Body of pancreas (tissue), 4 donors: ENCODE data around the gene NCAN. TPM values are rescaled to one million over a fixed set of nuclear protein-coding genes. Genes with fewer than 3 reads are reported as not detected.

ENCODE experiments used
- ATAC-seq: fragments of 150-250 bp; one replicate; pipeline ENCODE4 v1.9.1; 2016
- DNase-seq, 4 donors: peaks; one replicate each; pipeline ENCODE4 v3.0.0-alpha.2; 2019
- H3K27ac ChIP-seq, 4 donors: fragments of 200-600 bp; sonication (generic); 1 replicate in 3 of 4; 2 replicates in 1 of 4; pipeline versions ENCODE4 v1.5.1 to v1.6.1; 2016 to 2019; ENCODE audit warnings: mild to moderate bottlenecking in 1 of 4, mixed read lengths in 1 of 4, moderate library complexity in 1 of 4
- H3K27me3 ChIP-seq, 2 donors: fragments of 200-600 bp; sonication (generic); one replicate each; pipeline ENCODE4 v1.6.0; 2016; ENCODE audit warnings: mild to moderate bottlenecking in 1 of 2
- H3K36me3 ChIP-seq, 2 donors: fragments of 200-600 bp; sonication (generic); replicated peaks in 1 of 2; 2 replicates each; pipeline ENCODE4 v1.5.1; 2016; ENCODE audit warnings: low read depth in 2 of 2; ENCODE audit not compliant: insufficient read depth in 1 of 2
- H3K4me1 ChIP-seq: fragments of 200-600 bp; sonication (generic); one replicate; pipeline ENCODE4 v1.6.0; 2016
- H3K4me3 ChIP-seq, 2 donors: fragments of 200-600 bp; sonication (generic); 1 replicate in 1 of 2; 2 replicates in 1 of 2; pipeline ENCODE4 v1.5.1; 2016 to 2019
- H3K9me3 ChIP-seq, 3 donors: fragments of 200-600 bp; sonication (generic); 1 replicate in 2 of 3; 2 replicates in 1 of 3; pipeline ENCODE4 v1.5.1; 2016
- CTCF ChIP-seq, 7 experiments: fragments of 450-650 bp in 4 of 7; fragments of 200-600 bp in 3 of 7; sonication (generic) in 3 of 7; IDR thresholded peaks; one replicate each; pipeline ENCODE4 v1.5.1; 2016 to 2019; ENCODE audit warnings: antibody characterized with exemption in 7 of 7
- POLR2A ChIP-seq, 3 donors: fragments of 450-650 bp; IDR thresholded peaks; one replicate each; pipeline ENCODE4 v1.6.1; 2016; ENCODE audit warnings: antibody characterized with exemption in 3 of 3, mild to moderate bottlenecking in 2 of 3
- WGBS, 2 donors: methylation state at CpG; one replicate each; pipeline ENCODE4 v1.1.5; 2017; 5-methylcytosine and 5-hydroxymethylcytosine counted together
- intact Hi-C: fragments of 100-400 bp; cut with DNase I; formaldehyde crosslinking; loops from one replicate; pipeline ENCODE4 v1.15.1; 2023
- small RNA-seq: library from RNA; depleted of rRNA; stranded (forward); fragments of <200 nt; gene quantifications from one replicate; pipeline ENCODE3, GENCODE V24; 2016
- total RNA-seq, 2 donors: library from RNA; depleted of rRNA; stranded (reverse); fragments of >200 nt; gene quantifications; one replicate each; pipeline ENCODE4 v1.1.0, GENCODE V29; 2016

Gene NCAN
- total RNA-seq, 2 donors from 2014 or later: not detected

GRCh38 chr19:19297759-19298158 is 86.0 kb downstream of the NCAN start:
- TF ChIP-seq CTCF (IDR thresholded peaks at IDR 0.05): no peak
- no peak for TF ChIP-seq POLR2A (IDR thresholded peaks at IDR 0.05)
- Histone ChIP-seq H3K9me3 (peaks cover 0 to 5% (median 0%) of the 10 kb centered on the region in 3 donors), H3K36me3 (peaks cover 5 to 14% of the 10 kb centered on the region in 2 donors), H3K27ac (no peak overlapping the region), H3K4me3 (no peak overlapping the region), H3K27me3 (no peaks in the 10 kb centered on the region), H3K4me1 (no peaks in the 10 kb centered on the region)
- intact Hi-C loops: no loop called here
- ATAC-seq (no peak), DNase-seq (no peak)
- 77 to 79% methylated on average over 8 to 9 of the region's 9 CpGs for WGBS, 2 donors

- H3K36me3 ChIP-seq: peaks cover 0 to 21% of the 10 kb centered on the region in 2 donors
Observed at GRCh38 chr19:19300613-19301012, 88.9 kb downstream of the NCAN start.

More at GRCh38 chr19:19300613-19301012, 88.9 kb downstream of the NCAN start:
- TF ChIP-seq CTCF (IDR thresholded peaks at IDR 0.05) (no peak), POLR2A (IDR thresholded peaks at IDR 0.05) (no peak)
- 95 to 98% methylated on average over 7 to 11 of the region's 12 CpGs for WGBS, 2 donors
- no peak for ATAC-seq
- no peak overlapping the region for H3K4me3 ChIP-seq
- intact Hi-C loops: no loop called here
- H3K27me3 ChIP-seq: no peaks in the 10 kb centered on the region
- no peaks in the 10 kb centered on the region for H3K9me3 ChIP-seq
- no peak for DNase-seq
- H3K27ac ChIP-seq: no peak overlapping the region
- no peaks in the 10 kb centered on the region for H3K4me1 ChIP-seq

Small RNAs within 50 kb of the gene (small RNA-seq; reads per million reads assigned to genes)
- gene RNU6-1028P: not detected

Other genes starting within 250 kb of the NCAN start
- 100 to 1,000 TPM in 1 of 2 donors, 10 to 100 TPM in 1; 22.1 to 115 TPM for gene SUGP2, start 178.4 kb upstream of the NCAN start, total RNA-seq
- gene ARMC6, start 178.4 kb upstream of the NCAN start, total RNA-seq: 10 to 100 TPM; 15.6 to 27.7 TPM
- 10 to 100 TPM; 10.1 to 24.7 TPM for gene SLC25A42, start 148.0 kb upstream of the NCAN start, total RNA-seq
- gene TMEM161A, start 73.5 kb upstream of the NCAN start, total RNA-seq: 10 to 100 TPM; 13.7 to 22.1 TPM
- not detected for gene MEF2B, start 41.7 kb upstream of the NCAN start, total RNA-seq
- gene BORCS8, start 19.8 kb upstream of the NCAN start, total RNA-seq: 10 to 100 TPM in 1 of 2 donors, 1 to 10 TPM in 1; 5.4 to 25.4 TPM
- 10 to 100 TPM; 16.1 to 43.8 TPM for gene RFXANK, start 19.7 kb upstream of the NCAN start, total RNA-seq
- 10 to 100 TPM; 13.8 to 16.1 TPM for gene NR2C2AP, start 8.5 kb upstream of the NCAN start, total RNA-seq
- gene TM6SF2, start 61.3 kb downstream of the NCAN start, total RNA-seq: not detected
- 10 to 100 TPM; 13.5 to 16.3 TPM for gene SUGP1, start 108.6 kb downstream of the NCAN start, total RNA-seq
- gene MAU2, start 108.9 kb downstream of the NCAN start, total RNA-seq: 10 to 100 TPM; 38.9 to 57.4 TPM
- 10 to 100 TPM; 30.0 to 35.8 TPM for gene GATAD2A, start 193.7 kb downstream of the NCAN start, total RNA-seq